Stimulated activated CD8-positive, alpha-beta memory T cell treated with anti-CD3 and anti-CD28 coated beads, Interleukin-7, amount 100 ng/mL, for 24 hours (primary cell): ENCODE measurements around the gene DNAJC11.
A peak's percentile ranks its signal among the peaks of the same experiment; 100 is the strongest.

Experiments
- DNase-seq: peaks from one replicate; pipeline ENCODE4 v3.0.0-alpha.2; 2020; ENCODE audit warnings: low read depth

The DNAJC11 gene

DNA sequence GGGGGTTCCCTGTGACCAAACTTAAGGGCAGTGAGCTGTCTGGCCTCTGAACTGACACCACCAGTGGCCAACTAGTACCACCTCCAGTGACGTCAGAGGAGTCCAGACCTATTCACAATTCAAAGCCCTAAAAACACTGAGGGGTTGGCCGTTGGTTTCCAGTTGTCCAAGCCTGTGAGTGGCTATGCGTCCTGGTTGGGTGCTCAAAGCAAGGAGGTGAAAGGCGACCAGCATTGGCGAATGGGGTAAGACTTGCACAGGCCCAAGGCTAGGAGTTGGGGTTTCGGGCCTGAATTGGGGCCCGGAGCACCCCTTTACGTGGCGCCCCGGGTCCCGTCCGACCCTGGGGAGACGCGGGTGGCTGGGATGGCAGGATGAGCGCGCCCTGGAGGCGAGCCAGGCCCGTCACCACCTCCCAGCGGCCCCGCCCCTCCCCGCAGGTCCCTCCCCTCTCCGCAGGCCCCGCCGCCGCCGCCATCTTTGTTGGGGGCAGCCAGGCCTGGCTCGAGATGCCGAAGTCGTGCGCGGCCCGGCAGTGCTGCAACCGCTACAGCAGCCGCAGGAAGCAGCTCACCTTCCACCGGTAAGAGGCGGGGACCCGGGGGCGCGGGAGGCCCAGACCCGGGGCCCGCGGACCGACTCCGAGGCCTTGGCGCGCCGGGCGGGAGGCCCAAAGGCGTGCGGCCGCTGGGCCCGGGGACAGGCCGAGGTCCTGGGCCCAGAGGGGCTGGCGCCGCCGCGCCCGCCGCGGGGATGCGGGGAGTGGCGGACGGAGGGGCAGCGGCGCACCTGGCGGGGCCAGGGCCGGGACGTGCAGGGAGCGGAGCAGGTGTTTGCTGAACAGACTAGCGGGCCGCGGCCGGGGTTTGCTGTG is 76.7 kb downstream of the DNAJC11 start, which contains the start of gene THAP3:
TSS of gene THAP3 (plus strand) at position 159 of the 874 bp plus-strand sequence. CDS start at position 510, 351 bp downstream.
- DNase-seq: peak; percentile 73

DNA sequence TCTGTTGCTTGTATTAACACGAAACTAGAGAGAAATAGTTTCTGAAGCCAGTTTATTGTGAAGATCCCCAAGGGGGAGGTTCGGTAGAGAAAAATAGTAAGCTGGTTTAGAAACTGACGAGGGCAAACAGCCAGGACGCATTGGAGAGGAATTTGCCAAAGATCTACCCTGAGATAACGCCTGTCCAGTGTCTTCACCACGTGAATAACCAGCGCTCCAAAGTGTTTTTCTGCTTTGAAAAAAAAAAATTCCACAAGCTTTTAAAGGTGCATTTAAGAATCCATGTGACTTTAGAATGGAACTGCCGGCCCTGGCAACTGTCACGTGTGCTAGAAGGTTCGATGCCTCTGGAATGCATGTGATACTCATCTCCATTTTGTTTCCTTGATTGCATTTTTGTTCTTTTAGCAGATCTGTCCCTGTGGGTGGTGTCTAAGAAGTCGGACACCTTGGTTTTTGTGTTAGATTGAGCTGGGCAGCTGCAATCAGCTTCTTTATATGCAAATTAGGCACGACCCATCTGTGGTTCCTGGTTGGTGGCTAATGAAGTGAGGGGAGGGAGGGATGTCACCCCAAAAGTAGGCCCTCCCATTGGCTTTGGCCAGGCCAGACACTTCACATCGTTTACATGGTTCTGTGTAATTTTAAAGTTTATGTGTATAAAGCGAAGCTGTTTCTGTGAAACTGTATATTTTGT is 78.2 kb downstream of the DNAJC11 start:
- no peak for DNase-seq

DNA sequence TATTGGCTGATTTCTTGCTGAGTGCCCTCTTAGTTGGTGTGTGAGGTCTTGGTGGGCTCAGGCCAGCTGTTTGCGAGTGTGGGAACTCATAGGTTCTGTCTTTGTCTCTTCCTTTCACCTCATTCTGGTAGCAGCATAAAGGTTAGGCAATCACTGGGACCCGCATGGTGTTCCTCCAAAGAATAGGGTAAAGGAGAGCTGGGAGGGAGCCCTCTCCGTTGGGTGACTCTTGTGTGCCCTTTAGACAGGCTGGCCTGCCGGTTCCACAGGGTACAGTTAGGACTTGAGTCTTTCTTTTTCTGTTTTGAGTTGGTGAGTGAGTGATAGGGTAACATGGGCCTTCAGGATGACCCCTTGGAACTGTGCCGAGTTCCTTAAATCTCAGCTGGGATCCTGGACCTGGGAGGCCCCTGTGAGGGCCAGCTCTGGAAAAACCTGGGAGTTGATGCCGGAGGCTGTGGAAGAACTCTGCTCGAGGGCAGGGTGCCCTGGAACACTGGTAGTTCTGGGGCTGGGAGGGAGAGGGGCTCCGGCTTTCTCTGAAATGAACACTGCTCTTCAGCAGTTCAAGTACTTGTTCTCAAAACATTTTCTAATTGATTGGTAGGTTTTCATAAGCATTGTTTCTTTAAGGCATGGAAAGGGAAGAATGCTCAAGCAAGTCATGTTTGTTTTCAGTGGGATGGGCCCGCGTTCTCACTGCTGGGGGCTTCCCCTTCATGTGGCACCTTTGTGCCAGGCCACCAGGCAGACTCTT is 79.0 kb downstream of the DNAJC11 start:
- DNase-seq: no peak

DNA sequence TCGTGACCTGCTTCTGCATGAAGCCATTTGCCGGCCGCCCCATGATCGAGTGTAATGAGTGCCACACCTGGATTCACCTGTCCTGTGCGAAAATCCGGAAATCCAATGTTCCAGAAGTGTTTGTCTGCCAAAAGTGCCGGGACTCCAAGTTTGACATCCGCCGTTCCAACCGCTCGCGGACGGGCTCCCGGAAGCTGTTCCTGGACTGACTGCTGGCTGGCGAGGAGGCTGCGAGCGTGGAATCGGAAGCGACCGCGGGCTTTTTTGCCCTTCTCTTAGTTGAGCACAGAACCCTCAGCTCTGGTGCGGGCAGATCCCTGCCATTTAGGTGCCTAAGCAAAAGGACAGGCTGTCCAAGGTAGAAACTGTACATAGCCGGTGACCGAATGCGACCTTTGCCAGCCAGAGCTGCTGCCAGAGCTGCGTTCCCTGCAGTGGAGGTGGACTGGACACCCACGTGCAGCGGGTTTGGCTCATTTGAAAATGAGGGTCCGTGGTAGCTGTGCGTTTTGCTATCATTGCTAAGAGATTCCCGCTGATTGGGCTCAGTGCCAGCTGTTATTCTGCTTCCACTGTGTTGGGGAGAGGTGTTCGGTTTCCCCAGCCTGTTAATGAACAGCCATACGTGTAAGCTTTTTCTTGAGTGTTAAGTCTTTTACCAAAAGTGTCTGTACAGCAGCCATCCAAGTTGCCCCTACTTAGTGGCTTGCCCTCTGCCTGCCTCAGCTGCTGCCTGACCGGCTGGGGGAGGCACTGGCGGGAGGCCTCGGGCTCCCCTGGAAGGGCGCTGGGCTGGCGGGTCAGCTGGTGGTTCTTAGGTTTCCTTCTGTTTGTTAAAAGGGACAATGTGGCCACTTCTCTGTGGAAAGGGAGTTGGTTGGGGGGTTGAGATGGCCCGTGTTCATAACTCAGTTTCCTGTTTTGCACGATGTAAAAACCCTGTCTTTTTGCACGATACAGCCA is 79.9 kb downstream of the DNAJC11 start:
- no peak for DNase-seq

DNA sequence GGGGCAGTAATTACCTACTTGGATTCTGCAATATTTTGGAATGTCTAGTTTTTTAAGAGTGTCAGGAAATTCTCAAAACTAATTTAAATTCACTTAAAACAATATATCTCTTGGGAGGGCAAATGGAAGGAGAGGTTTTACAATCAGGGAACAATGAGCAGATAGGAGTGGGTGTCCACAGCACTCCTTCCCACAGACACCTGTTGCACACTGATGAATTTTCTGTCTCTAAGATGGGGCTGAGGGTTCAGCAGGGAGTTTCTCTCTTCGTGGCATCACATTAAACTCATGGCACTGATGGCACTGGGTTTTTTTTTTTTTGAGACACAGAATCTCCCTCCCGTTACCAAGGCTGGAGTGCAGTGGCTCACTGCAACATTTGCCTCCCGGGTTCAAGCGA is 82.6 kb downstream of the DNAJC11 start:
- no peak for DNase-seq

DNA sequence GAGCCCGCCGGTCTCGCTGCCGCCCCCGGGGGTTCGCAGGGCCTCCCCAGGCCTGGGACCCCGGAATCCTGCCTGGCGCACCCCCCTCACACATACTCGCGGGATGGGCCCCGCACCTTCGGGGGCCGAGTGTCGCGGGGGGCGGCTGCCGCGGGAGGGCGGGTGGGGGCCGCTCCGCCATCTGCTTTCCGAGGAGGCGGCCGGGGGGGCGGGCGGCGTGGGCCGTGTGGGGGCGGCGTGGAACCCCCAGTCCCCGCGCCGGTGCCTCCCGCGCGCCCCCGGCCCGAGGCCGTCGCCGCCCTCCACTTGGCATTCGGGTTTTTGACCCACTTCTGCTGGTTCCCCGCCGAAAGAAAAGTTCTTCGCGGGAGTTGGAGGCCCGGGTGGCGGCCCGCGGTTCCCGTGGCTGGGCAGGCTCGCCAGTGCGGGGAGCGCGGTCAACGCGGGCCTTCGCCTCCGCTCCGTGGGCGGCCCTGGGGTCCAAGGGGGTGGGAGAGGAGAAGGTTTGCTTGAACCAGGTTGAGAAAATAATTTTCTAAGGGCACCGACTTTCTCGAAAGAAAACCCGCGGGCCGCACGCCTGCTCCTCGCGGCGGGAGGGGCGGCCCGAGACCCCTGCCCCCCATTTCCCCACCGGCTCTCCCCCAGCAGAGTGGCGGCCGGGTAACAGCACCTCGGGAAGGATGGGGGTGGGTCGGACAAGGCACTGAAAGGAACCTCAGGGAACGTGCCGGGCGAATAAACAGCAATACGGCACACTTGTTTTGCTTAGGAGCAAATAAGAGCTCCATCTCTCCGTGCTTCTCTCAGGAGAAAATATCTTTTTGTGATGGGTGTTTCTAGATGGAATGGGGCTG is 86.5 kb downstream of the DNAJC11 start:
- no peak for DNase-seq

DNA sequence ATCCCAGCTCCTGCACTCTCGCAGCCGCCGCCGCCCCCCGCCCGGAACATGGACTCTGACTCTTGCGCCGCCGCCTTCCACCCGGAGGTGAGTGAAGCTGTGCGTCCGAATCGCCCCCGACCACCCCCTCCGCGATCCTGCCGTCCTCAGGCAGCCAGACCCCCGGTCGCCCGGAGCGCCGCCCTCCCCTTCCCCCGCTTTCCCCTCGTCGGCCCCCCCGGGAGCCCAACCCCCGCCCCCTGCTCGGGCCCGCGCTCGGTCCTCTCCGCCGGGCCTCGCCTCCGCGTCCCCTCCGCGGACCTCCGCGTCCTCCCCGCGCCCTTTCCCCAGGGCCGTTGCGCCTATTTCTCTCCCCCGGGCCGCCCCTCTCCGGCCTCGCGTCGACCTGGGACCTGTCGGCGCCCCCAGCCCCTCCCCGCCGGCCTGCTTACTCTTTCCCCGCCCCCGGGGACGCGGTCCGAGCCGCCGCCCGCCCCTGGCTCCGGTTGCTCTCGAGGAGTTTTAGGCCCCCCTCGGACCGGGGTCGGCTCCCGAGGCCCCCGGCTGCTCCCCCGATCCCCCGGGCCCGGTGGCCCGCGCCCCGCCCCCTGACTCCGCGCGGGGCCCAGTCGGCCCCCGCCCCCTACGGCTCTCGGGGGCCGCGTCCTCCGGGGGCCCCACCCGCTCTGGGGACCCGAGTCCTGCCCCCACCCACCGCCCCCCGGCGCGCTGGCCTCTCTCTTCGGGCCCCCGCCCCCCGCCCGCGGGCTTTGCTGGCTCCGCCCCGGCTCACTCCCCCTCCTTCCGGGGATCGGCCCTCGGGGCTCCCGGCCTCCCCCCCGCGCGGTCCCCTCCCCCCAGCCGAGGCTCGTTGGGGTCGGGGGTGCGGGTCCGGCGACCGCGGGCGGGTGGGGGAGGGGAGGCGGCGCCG is 87.3 kb downstream of the DNAJC11 start:
- DNase-seq: no peak

DNA sequence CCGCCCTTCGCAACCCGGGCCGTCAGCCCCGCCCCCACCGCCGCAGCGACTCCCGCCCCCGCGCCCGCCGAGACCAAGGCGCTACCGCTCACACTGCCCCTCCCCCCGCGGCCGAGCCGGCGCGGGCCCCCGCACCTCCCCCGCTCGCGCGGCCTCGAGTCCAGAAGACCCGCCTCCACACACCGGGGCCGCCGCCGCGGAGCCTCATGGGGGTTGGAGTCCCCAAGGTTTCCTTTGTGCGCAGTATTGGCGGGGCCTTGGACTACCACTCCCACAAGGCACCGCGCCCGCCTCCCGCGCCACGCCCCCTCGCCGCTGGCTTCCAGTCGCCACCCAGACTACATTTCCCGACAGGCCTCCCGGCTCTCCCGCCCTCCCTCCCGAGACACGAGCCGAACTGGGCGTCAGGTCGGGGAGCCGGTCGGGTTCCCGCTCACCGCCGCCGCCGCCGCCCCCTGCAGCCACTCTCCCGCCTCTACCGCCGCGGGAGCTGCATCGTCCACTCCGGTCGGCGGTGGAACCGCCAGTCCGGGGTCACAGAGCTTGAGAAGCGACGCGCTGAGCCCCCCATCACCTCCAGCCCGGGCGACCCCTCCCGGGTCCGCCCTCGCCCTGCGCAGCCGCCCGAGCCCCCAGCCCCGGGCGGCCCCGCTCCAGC is 88.1 kb downstream of the DNAJC11 start, which contains the start of gene PHF13:
TSS of gene PHF13 (plus strand) at position 371 of the 658 bp plus-strand sequence. CDS start 336 bp downstream, outside the sequence.
- peak; percentile 99 for DNase-seq

DNA sequence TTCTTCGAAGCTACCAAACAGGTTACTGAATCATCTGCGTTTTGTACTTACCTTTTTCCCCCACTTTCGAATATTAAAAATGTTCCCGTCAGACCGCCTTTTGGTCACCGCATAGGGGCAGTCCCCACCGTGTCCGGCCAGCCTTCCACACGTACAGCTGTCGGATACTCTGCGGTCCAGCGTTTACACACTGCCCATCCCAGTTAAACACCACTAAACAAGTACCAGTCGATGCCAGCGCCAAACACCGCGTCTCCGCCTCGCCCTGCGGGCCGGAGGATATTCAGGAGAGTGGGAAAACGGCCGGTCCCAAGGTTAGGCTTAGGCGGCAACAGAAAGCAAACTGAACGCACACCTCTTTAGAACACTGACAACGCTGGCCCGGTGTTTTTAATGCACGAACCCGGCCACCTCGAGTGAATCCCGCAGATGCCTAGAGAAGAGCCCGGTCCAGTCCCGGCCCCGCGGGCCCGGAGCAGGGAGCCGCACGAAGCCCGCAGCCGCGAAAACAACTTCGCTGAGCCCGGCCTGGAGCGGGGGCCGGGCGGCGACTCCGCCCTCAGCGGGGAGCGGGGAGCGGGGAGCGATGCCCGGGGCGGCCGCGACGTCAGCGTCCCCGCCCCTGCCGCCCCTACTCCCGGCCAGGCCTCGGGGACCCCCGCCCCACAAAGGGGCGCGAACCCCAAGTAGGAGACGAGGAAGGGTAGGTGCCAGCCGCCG is 88.8 kb downstream of the DNAJC11 start:
- DNase-seq: no peak

DNA sequence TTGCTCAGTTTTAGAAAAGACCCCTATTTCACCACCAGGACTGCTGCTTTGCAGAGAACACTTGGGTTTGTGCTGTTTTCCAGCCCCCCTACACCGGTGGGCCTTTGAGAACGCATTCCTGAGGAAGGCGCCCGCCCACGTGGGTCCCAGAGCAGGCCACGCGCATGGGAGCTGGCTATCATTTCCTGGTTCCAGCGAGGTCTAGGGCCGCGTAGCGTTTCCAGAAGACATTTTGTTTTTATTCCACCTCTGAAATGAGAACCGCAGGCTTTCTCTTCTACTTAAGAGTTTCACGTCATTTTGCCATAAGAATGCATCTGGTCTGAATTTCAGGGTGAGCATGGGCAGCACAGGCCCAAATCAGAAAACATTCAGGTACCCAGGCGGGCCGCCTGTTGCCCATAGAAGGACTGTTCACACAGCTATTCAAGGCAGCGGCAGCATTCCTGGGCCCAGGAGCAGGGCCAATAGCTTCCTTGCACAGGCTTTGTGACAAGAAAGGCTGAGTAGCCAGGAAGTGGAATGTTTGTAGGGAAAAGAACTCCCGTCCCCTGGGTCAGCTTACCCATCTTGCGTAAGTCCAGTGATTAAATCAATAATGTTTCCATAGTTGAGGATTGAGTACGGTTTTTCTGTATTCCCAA is 97.6 kb downstream of the DNAJC11 start:
- no peak for DNase-seq

DNA sequence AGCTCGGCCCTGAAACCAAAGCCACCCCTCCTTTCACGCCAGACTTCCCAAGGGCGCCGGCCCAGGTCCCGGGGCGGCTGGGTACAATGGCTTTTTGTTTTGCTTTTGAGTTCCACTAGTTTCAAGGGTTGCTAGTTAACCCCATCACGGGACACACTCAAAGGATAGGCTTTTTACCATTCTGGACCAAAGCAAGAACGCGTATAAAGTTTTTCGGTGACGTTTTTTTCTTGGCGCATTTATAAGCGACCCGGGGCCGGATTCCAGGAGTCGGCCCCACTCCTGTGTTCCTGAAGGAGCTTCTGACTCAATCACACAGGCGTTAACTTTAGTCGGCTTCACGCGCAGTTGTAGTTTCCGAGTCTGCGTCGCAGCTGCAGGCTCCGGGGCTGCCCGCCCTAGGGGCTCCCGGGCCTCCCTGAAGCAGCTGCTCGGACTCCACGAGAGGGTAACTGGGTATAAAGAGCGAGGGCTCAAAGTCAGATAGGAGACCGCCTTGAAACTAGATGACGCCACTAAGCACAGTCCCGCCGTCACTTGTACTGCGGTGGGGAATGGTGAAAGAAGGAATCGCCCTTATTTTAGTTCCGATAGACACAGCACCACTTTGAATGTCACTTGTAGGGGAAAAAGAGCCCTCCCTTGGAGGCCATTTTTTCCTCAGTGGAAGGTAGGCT is 98.2 kb downstream of the DNAJC11 start:
- no peak for DNase-seq

DNA sequence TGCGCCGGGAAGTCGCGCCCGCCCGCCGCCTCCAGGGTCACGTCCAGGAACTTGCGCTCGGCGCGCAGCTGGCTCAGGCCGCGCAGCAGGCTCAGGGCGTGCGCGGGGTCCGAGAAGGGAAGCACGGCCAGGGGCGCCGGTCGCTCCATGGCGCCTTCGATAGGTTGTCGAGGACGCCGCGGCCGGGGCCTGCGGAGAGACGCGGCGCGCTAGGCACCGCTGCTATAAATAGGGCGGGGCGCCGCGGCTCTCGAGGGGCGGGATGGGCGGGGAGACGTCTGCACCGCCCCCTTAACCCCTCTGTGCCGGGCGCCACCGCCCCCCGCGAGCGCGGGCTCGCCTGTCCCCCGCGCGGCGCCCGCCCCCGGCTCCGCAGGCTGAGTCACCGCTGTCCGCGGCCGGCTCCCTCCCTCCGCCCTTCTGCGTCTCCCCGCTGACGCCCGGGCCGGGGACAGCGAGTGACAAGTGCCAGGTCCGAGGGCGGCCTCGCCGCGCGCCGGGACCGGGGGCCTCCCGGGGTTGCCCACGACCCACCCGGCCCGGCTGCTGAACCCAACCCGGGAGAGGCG is 98.9 kb downstream of the DNAJC11 start, which contains the start of gene KLHL21:
TSS of gene KLHL21 (minus strand) at position 201 of the 569 bp plus-strand sequence. CDS start at position 149, 52 bp downstream.
- DNase-seq: peak; percentile 68

DNA sequence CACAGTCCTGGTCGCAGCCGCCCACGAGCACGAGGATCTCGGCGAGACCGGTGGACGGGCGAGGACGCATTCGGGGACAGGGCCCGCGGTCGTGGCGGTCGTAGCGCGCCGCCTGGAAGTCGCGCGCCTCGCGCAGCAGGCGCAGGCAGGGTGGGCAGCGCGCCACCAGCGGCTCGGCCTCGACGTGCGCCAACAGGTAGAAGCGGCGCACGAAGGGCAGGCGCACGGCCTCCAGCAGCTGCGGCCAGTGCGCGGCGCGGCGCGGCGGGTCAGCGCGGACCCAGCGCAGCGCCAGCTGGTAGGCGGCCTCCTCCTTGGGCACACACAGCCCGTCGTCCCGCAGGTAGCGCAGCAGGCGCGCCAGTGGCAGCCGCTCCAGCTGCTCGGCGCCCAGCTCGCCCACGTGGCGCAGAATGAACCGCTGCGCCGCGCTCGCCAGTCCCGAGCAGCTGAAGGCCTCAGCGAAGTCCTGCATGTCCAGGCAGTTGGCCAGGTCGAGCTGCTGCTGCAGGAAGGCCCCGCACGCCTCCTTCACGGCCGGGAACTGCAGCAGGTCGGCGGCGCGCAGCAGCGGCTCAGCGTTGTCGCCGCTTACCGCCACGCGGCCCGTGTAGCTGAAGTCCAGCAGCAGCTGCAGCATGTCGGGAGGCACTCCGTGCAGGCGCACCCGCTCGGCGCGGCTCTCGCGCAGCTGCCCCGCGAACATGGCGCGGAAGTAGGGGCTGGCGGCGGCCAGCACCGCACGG is 99.5 kb downstream of the DNAJC11 start:
- no peak for DNase-seq

DNA sequence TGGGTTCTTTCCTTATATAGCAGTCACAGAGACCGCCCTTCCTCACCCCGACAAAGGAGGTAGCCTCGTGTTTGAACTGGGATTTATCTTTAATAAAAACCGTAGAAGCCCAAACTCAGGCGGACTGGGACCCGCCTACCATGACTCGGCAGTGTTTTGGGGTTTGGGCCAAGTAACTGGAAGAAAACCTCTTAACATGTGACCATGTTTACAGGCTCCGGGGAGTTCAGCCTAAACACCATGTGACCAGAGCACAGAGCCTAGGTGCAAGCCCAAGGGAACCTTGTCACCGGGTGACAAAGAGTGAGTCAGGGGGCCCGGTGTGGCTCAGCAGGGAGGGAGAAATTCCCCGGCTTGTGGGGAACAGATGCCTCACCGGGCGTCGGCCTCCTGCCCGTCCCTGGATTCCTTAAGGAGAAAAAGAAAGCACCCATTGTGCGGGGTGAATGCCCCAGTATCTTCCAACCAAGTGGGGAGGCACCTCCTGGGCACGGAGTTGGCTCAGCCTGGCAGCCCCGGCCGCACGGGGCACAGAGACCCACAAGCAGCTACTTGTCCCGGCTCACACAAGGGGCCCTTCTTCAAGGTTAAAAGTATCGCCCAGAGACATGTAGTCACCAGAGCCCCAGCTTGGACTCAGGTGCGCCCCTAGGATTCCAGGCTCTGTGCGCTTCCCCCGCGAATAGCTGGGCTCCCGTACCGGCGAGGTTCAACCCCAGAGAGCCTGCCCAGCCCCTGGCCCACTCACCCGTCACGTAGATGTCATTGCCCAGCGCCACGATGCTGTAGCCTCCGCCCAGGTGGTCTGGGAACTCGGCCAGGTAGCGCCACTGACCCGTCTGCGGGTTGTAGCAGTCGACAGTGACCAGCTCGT is 100.3 kb downstream of the DNAJC11 start:
- DNase-seq: peak; percentile 62
